ENCODE data around the gene ZBTB20. TPM values are rescaled to one million over a fixed set of nuclear protein-coding genes. Genes with fewer than 3 reads are reported as not detected.

Gene ZBTB20
- total and polyA plus RNA-seq, 2 donors from 2014 or later: 0.99 to 142 TPM

DNA sequence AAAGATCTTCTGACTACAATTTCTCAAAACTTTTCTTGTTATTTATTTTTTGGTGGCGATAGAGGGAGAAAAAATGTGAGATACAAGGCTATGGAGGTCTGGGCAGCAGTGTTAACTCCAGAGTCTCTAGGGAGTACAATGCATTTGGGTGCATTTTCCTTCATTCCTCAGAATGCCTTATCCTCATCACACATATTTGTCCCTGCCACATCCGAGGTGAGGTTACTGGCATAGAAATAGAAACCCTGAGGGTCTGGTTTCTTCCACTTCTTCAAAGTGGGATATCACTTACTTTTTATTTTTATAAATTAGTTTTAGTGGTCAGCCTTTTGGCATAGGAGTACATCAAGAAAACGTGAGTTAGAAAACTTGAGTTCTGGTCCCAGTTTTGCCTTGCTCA lies 702.9 kb downstream of the ZBTB20 start:
- Histone ChIP-seq H3K4me3 (ENCODE audit: low read length in 3 of 3) (no peak overlapping the region), H3K36me3 (ENCODE audit: control insufficient read depth in 2 of 3, insufficient read depth in 3 of 3, low read length in 3 of 3) (no peaks in the 10 kb centered on the region), H3K27me3 (ENCODE audit: control insufficient read depth, insufficient read depth, low read length) (no peaks in the 10 kb centered on the region), H3K9ac (ENCODE audit: low read length in 3 of 3) (no peak overlapping the region), H3K4me1 (ENCODE audit: control insufficient read depth in 2 of 3, insufficient read depth in 2 of 3, low read depth in 1 of 3, low read length in 3 of 3) (peaks cover 0 to 2% (median 0%) of the 10 kb centered on the region in 3 donors), H3K27ac (ENCODE audit: low read depth in 2 of 2, low read length in 2 of 2) (no peak overlapping the region), H3K9me3 (ENCODE audit: control insufficient read depth in 2 of 3, insufficient read depth in 1 of 3, low read length in 3 of 3) (no peaks in the 10 kb centered on the region)
- DNase-seq (no peak), FAIRE-seq (no peak)
- TF ChIP-seq CTCF (IDR thresholded peaks at IDR 0.05; ENCODE audit: borderline replicate concordance, extremely low read depth, insufficient read depth): no peak
- intact Hi-C loops (cut with DNase I): no loop called here

DNA sequence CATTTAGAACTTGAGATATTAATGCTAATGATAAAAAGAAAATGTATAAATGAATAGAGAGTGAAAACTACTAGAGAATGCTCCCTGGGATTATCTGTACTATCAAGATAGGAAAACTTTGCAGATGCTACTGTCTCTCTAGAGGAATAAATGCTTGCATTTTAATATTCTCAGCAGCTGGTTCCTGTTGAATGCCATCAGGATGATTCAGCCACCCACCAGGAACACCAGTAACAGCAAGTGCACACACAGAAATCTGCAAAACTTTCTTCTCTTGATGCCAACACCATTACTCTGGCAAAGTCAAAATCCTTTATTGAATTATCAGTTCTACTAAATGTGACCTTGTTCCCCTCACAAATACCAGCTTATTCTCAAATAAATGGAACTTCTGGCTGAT lies 704.8 kb downstream of the ZBTB20 start:
- Histone ChIP-seq H3K4me3 (ENCODE audit: low read length in 3 of 3) (no peak overlapping the region), H3K36me3 (ENCODE audit: control insufficient read depth in 2 of 3, insufficient read depth in 3 of 3, low read length in 3 of 3) (no peaks in the 10 kb centered on the region), H3K27ac (ENCODE audit: low read depth in 2 of 2, low read length in 2 of 2) (no peak overlapping the region), H3K27me3 (ENCODE audit: control insufficient read depth, insufficient read depth, low read length) (no peaks in the 10 kb centered on the region), H3K9ac (ENCODE audit: low read length in 3 of 3) (no peak overlapping the region), H3K9me3 (ENCODE audit: control insufficient read depth in 2 of 3, insufficient read depth in 1 of 3, low read length in 3 of 3) (no peaks in the 10 kb centered on the region), H3K4me1 (ENCODE audit: control insufficient read depth in 2 of 3, insufficient read depth in 2 of 3, low read depth in 1 of 3, low read length in 3 of 3) (peaks cover 0 to 2% (median 0%) of the 10 kb centered on the region in 3 donors)
- intact Hi-C loops (cut with DNase I): no loop called here
- no peak for TF ChIP-seq CTCF (IDR thresholded peaks at IDR 0.05; ENCODE audit: borderline replicate concordance, extremely low read depth, insufficient read depth)
- no peak for DNase-seq
- FAIRE-seq: no peak

DNA sequence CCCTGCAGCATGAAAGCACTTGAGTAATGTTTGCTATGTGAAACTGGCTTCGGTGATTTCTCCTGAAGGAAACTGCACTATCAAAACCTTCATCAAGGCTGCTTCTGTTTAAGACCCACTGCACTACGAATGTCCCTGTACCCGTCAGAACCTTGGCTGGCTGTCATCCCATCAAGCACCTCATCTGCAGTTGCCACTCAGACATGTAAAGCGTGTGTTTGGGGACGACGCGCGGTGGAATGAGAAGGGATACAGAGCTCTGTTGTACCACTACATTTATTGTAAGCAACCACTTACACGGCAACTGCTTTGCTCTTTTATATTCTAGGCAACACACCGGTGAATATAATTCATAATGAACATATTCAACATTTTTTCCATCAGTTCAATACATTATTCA lies 705.7 kb downstream of the ZBTB20 start:
- no peaks in the 10 kb centered on the region for H3K27me3 ChIP-seq (ENCODE audit: control insufficient read depth, insufficient read depth, low read length)
- H3K36me3 ChIP-seq (ENCODE audit: control insufficient read depth in 2 of 3, insufficient read depth in 3 of 3, low read length in 3 of 3): no peaks in the 10 kb centered on the region
- intact Hi-C loops (cut with DNase I): no loop called here
- FAIRE-seq: no peak
- no peaks in the 10 kb centered on the region for H3K9me3 ChIP-seq (ENCODE audit: control insufficient read depth in 2 of 3, insufficient read depth in 1 of 3, low read length in 3 of 3)
- peaks cover 0 to 2% (median 0%) of the 10 kb centered on the region in 3 donors for H3K4me1 ChIP-seq (ENCODE audit: control insufficient read depth in 2 of 3, insufficient read depth in 2 of 3, low read depth in 1 of 3, low read length in 3 of 3)
- no peak for DNase-seq
- no peak overlapping the region for H3K27ac ChIP-seq (ENCODE audit: low read depth in 2 of 2, low read length in 2 of 2)
- TF ChIP-seq CTCF (IDR thresholded peaks at IDR 0.05; ENCODE audit: borderline replicate concordance, extremely low read depth, insufficient read depth): no peak
- no peak overlapping the region for H3K9ac ChIP-seq (ENCODE audit: low read length in 3 of 3)
- H3K4me3 ChIP-seq (ENCODE audit: low read length in 3 of 3): no peak overlapping the region

DNA sequence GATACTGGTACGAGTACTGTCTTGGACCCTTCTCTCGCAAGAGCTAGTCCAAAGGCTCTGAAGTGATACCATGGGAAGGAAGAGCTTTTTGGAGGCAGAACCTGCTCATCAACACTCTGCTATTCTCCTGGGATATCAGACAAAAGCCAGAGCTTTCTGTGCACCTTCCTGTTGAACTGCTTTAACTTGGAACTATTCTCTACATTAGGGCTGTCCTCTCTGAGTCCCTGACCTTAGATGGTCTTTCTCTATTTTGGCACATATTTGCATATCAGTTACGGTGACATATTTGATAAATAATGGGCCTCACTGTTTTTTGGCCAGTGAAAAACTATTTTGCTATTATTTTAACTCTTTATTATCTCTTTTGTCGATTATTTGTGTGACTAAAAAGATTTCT lies 706.4 kb downstream of the ZBTB20 start:
- H3K9me3 ChIP-seq (ENCODE audit: control insufficient read depth in 2 of 3, insufficient read depth in 1 of 3, low read length in 3 of 3): no peaks in the 10 kb centered on the region
- H3K4me1 ChIP-seq (ENCODE audit: control insufficient read depth in 2 of 3, insufficient read depth in 2 of 3, low read depth in 1 of 3, low read length in 3 of 3): peaks cover 0 to 2% (median 0%) of the 10 kb centered on the region in 3 donors
- DNase-seq (no peak), FAIRE-seq (no peak)
- H3K27me3 ChIP-seq (ENCODE audit: control insufficient read depth, insufficient read depth, low read length): no peaks in the 10 kb centered on the region
- H3K4me3 ChIP-seq (ENCODE audit: low read length in 3 of 3): no peak overlapping the region
- no peak overlapping the region for H3K27ac ChIP-seq (ENCODE audit: low read depth in 2 of 2, low read length in 2 of 2)
- intact Hi-C loops (cut with DNase I): no loop called here
- H3K36me3 ChIP-seq (ENCODE audit: control insufficient read depth in 2 of 3, insufficient read depth in 3 of 3, low read length in 3 of 3): no peaks in the 10 kb centered on the region
- no peak overlapping the region for H3K9ac ChIP-seq (ENCODE audit: low read length in 3 of 3)
- no peak for TF ChIP-seq CTCF (IDR thresholded peaks at IDR 0.05; ENCODE audit: borderline replicate concordance, extremely low read depth, insufficient read depth)

Measured in kidney (tissue), 14 donors.